HEK293 (cell line): ENCODE results near the gene RAB10.

ENCODE experiments used
- CTCF ChIA-PET: fragments of 350-600 bp; formaldehyde crosslinking; extraction: SDS; loops from one replicate; lab custom pipeline; 2021; ENCODE audit warnings: antibody characterized with exemption; lab: Yijun Ruan, JAX
- POLR2A ChIA-PET: fragments of 300-600 bp; formaldehyde crosslinking; extraction: SDS; loops from one replicate; lab custom pipeline; 2020; ENCODE audit warnings: antibody characterized with exemption, inconsistent platforms; lab: Yijun Ruan, JAX
- H3K27ac ChIP-seq: fragments of 200-500 bp; sonication (Bioruptor generic); 2 replicates; pipeline ENCODE4 v1.5.1; 2014; ENCODE audit warnings: low read depth, low read length, control low read depth, inconsistent platforms; ENCODE audit errors: extremely low read depth
- H3K36me3 ChIP-seq, 2 experiments: fragments of 200-500 bp in 1 of 2; sonication (Bioruptor generic) in 1 of 2; 1 replicate in 1 of 2; 2 replicates in 1 of 2; pipeline ENCODE4 v1.5.1; 2014 to 2017; ENCODE audit warnings: inconsistent platforms in 2 of 2, low read length in 2 of 2; ENCODE audit not compliant: control insufficient read depth in 2 of 2, insufficient read depth in 1 of 2
- H3K4me1 ChIP-seq: fragments of 200-500 bp; sonication (Bioruptor generic); 2 replicates; pipeline ENCODE4 v1.5.1; 2014; ENCODE audit warnings: mild to moderate bottlenecking, low read length, inconsistent platforms; ENCODE audit not compliant: control insufficient read depth, insufficient read depth
- H3K4me3 ChIP-seq: 2 replicates; pipeline ENCODE4 v1.5.1; 2011; ENCODE audit warnings: low read depth, mild to moderate bottlenecking, control low read depth, low read length, moderate library complexity
- H3K9me3 ChIP-seq: fragments of 200-500 bp; sonication (Bioruptor generic); 2 replicates; pipeline ENCODE4 v1.5.1; 2014; ENCODE audit warnings: low read depth, low read length, inconsistent platforms; ENCODE audit not compliant: control insufficient read depth, insufficient read depth
- BCL11A ChIP-seq: fragments of 450-650 bp; formaldehyde crosslinking; IDR thresholded peaks from 2 replicates; pipeline ENCODE4 v1.5.1; 2016; ENCODE audit warnings: low read depth, missing biosample characterization, missing genetic modification characterization
- EGR2 ChIP-seq: fragments of 450-650 bp; formaldehyde crosslinking; IDR thresholded peaks from 2 replicates; pipeline ENCODE4 v1.5.1; 2016; ENCODE audit warnings: low read depth, missing biosample characterization, missing genetic modification characterization
- OSR2 ChIP-seq: fragments of 450-650 bp; formaldehyde crosslinking; IDR thresholded peaks from 2 replicates; pipeline ENCODE4 v1.5.1; 2016; ENCODE audit warnings: missing biosample characterization, missing genetic modification characterization
- REPIN1 ChIP-seq: fragments of 450-650 bp; formaldehyde crosslinking; IDR thresholded peaks from 2 replicates; pipeline ENCODE4 v1.5.1; 2017; ENCODE audit warnings: missing biosample characterization, missing genetic modification characterization, low read depth
- ZIC2 ChIP-seq: fragments of 450-650 bp; formaldehyde crosslinking; IDR thresholded peaks from 2 replicates; pipeline ENCODE4 v1.5.1; 2016; ENCODE audit warnings: missing biosample characterization, missing genetic modification characterization
- ZNF10 ChIP-seq: fragments of 450-650 bp; formaldehyde crosslinking; IDR thresholded peaks from 2 replicates; pipeline ENCODE4 v1.5.1; 2017; ENCODE audit warnings: missing biosample characterization, missing genetic modification characterization
- ZNF311 ChIP-seq: fragments of 450-650 bp; formaldehyde crosslinking; IDR thresholded peaks from 2 replicates; pipeline ENCODE4 v1.5.1; 2017; ENCODE audit warnings: missing biosample characterization, missing genetic modification characterization, borderline replicate concordance
- ZNF335 ChIP-seq: fragments of 450-650 bp; formaldehyde crosslinking; conservative IDR thresholded peaks from 2 replicates; pipeline ENCODE4 v1.5.1; 2016; ENCODE audit warnings: missing biosample characterization, missing genetic modification characterization
- ZNF341 ChIP-seq: fragments of 450-650 bp; formaldehyde crosslinking; IDR thresholded peaks from 2 replicates; pipeline ENCODE4; 2016; ENCODE audit warnings: low read depth, missing biosample characterization, missing genetic modification characterization
- ZNF366 ChIP-seq: fragments of 450-650 bp; formaldehyde crosslinking; conservative IDR thresholded peaks from 2 replicates; pipeline ENCODE4 v1.5.1; 2016; ENCODE audit warnings: missing biosample characterization, missing genetic modification characterization
- ZNF48 ChIP-seq: fragments of 450-650 bp; formaldehyde crosslinking; IDR thresholded peaks from 2 replicates; pipeline ENCODE4 v1.5.1; 2016; ENCODE audit warnings: missing biosample characterization, missing genetic modification characterization
- ZNF624 ChIP-seq: fragments of 450-650 bp; formaldehyde crosslinking; IDR thresholded peaks from 2 replicates; pipeline ENCODE4 v1.5.1; 2017; ENCODE audit warnings: missing biosample characterization, missing genetic modification characterization
- ZNF670 ChIP-seq: fragments of 450-650 bp; formaldehyde crosslinking; IDR thresholded peaks from 2 replicates; pipeline ENCODE4 v1.5.1; 2016; ENCODE audit warnings: missing biosample characterization, missing genetic modification characterization, low read depth
- TF ChIP-seq, protein P1 (sequence below): fragments of 450-650 bp; formaldehyde crosslinking; IDR thresholded peaks from 2 replicates; pipeline ENCODE4 v1.5.1; 2017; ENCODE audit warnings: missing biosample characterization, missing genetic modification characterization
- TF ChIP-seq, protein P2 (sequence below): fragments of 450-650 bp; formaldehyde crosslinking; IDR thresholded peaks from 2 replicates; pipeline ENCODE4 v1.5.1; 2017; ENCODE audit warnings: missing biosample characterization, missing genetic modification characterization
- TF ChIP-seq, protein P3 (sequence below): fragments of 450-650 bp; formaldehyde crosslinking; IDR thresholded peaks from 2 replicates; pipeline ENCODE4 v1.5.1; 2016; ENCODE audit warnings: missing biosample characterization, missing genetic modification characterization

The RAB10 gene

DNA sequence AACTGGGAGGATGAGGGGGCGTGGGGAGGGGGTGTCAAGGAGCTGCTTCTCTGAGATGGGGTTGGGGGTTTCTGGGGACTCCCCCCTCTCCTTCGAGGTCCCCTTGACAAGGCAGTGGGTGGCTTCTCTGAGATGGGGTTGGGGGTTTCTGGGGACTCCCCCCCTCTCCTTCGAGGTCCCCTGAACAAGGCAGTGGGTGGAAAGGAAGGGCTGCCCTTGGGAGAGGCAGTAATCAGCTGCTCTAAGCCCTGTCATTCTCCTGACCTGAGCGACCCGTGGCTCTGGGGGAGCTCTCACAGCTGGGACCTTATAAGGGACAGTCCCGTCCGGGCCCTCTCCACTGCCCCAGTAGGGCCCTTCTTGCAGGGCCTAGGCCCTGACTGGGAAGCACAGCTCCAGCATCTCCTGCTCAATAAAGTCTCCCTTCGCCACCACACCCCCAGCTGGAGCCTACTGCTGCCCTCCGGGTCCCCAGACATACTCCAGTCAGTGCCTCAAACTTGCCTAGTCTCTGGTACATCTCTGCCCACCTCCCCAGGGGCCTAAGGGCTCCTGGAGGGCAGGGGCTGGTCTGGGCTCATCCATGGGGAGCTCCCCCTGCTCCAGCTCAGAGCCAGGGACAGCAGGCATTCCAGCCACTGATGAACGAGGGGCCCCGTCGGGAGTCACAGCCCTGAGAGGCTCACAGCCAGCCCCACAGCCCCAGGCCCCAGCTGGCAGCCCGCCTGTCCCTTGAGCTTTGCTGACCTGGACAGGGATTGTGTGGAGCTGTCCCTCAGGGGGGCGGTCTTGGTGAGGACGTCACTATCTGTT, 141.8 kb downstream of the RAB10 start:
- H3K9me3 ChIP-seq = no peaks in the 10 kb centered on the region
- H3K36me3 ChIP-seq = peaks cover 0 to 18% of the 10 kb centered on the region in 2 experiments; a peak in 2 of 3 replicates
- no peak overlapping the region for H3K4me3 ChIP-seq
- H3K4me1 ChIP-seq = no peaks in the 10 kb centered on the region; the same call in 1 of the 2 replicates
- POLR2A ChIA-PET = no interaction called here
- CTCF ChIA-PET = no interaction called here
- no peak overlapping the region for H3K27ac ChIP-seq
- TF ChIP-seq ZNF335 (tag by site-specific recombination) = no peak
- TF ChIP-seq, protein P1, sequence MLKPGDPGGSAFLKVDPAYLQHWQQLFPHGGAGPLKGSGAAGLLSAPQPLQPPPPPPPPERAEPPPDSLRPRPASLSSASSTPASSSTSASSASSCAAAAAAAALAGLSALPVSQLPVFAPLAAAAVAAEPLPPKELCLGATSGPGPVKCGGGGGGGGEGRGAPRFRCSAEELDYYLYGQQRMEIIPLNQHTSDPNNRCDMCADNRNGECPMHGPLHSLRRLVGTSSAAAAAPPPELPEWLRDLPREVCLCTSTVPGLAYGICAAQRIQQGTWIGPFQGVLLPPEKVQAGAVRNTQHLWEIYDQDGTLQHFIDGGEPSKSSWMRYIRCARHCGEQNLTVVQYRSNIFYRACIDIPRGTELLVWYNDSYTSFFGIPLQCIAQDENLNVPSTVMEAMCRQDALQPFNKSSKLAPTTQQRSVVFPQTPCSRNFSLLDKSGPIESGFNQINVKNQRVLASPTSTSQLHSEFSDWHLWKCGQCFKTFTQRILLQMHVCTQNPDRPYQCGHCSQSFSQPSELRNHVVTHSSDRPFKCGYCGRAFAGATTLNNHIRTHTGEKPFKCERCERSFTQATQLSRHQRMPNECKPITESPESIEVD (tag by site-specific recombination) = no peak
- no peak for TF ChIP-seq EGR2
- TF ChIP-seq ZIC2 = peak; percentile 71
- 0 out of 2 replicates have a peak, but pooled peaks have one; percentile 12 for TF ChIP-seq ZNF10

DNA sequence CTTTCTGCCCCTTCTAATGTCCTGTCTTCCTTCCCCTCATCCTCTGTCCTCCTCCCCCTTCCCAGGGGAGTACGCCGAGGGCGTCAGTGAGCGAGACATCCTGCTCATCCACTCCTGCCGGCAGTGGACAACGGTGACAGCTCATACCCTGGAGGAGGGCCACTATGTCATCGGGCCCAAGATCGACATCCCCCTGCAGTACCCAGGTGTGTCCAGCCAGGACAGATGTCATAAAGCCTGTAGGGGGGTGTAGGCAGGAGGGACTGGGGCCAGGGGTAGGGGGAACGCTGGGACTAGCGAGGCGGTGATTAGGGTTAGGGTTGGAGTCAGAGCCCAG, 142.4 kb downstream of the RAB10 start:
- ChIA-PET POLR2A (no interaction called here), CTCF (no interaction called here)
- no peak overlapping the region for H3K27ac ChIP-seq
- no peak overlapping the region for H3K4me3 ChIP-seq
- H3K36me3 ChIP-seq = peaks cover 0 to 21% of the 10 kb centered on the region in 2 experiments; a peak in 2 of 3 replicates
- no peaks in the 10 kb centered on the region for H3K9me3 ChIP-seq
- H3K4me1 ChIP-seq = no peaks in the 10 kb centered on the region; the same call in 1 of the 2 replicates
- TF ChIP-seq, protein P2, sequence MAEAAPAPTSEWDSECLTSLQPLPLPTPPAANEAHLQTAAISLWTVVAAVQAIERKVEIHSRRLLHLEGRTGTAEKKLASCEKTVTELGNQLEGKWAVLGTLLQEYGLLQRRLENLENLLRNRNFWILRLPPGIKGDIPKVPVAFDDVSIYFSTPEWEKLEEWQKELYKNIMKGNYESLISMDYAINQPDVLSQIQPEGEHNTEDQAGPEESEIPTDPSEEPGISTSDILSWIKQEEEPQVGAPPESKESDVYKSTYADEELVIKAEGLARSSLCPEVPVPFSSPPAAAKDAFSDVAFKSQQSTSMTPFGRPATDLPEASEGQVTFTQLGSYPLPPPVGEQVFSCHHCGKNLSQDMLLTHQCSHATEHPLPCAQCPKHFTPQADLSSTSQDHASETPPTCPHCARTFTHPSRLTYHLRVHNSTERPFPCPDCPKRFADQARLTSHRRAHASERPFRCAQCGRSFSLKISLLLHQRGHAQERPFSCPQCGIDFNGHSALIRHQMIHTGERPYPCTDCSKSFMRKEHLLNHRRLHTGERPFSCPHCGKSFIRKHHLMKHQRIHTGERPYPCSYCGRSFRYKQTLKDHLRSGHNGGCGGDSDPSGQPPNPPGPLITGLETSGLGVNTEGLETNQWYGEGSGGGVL = no peak
- TF ChIP-seq ZNF624 (tag by site-specific recombination) = no peak
- TF ChIP-seq ZNF366 (tag by site-specific recombination) = no peak
- TF ChIP-seq ZNF311 (tag by site-specific recombination) = no peak
- TF ChIP-seq REPIN1 (tag by site-specific recombination) = no peak
- TF ChIP-seq OSR2 = no peak

DNA sequence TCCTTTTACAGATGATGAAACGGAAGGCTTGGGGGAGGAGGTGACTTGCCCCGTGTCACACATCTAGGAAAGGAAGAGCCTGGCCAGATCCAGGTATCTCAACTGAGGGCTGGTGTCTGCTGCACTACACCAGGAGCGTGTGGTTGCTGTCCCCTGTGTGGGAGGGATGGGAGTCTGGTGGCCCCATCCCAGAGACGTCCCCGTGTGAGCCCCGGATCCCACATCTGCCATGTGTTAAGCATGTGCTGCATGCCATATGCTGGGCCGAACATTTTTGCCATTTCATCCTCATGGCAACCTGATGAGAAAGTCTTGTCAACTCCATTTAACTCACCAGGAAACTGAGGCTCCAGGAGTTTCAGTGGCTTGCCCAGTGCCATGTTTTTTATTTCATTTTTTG, 143.2 kb downstream of the RAB10 start:
- ChIA-PET POLR2A (no interaction called here), CTCF (no interaction called here)
- Histone ChIP-seq H3K36me3 (peaks cover 0 to 26% of the 10 kb centered on the region in 2 experiments; a peak in 2 of 3 replicates), H3K4me3 (no peak overlapping the region), H3K4me1 (no peaks in the 10 kb centered on the region; the same call in 1 of the 2 replicates), H3K27ac (no peak overlapping the region), H3K9me3 (no peaks in the 10 kb centered on the region)
- no peak for TF ChIP-seq ZNF341 (tag by site-specific recombination)
- no peak for TF ChIP-seq BCL11A (tag by site-specific recombination)
- TF ChIP-seq, protein P3, sequence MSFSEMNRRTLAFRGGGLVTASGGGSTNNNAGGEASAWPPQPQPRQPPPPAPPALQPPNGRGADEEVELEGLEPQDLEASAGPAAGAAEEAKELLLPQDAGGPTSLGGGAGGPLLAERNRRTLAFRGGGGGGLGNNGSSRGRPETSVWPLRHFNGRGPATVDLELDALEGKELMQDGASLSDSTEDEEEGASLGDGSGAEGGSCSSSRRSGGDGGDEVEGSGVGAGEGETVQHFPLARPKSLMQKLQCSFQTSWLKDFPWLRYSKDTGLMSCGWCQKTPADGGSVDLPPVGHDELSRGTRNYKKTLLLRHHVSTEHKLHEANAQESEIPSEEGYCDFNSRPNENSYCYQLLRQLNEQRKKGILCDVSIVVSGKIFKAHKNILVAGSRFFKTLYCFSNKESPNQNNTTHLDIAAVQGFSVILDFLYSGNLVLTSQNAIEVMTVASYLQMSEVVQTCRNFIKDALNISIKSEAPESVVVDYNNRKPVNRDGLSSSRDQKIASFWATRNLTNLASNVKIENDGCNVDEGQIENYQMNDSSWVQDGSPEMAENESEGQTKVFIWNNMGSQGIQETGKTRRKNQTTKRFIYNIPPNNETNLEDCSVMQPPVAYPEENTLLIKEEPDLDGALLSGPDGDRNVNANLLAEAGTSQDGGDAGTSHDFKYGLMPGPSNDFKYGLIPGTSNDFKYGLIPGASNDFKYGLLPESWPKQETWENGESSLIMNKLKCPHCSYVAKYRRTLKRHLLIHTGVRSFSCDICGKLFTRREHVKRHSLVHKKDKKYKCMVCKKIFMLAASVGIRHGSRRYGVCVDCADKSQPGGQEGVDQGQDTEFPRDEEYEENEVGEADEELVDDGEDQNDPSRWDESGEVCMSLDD (tag by site-specific recombination) = no peak
- TF ChIP-seq ZNF670 (tag by site-specific recombination) = no peak
- no peak for TF ChIP-seq ZNF48 (tag by site-specific recombination)
